Measurements from ENCODE around the gene FOSL1.

Gene FOSL1

GRCh38 chr11:65915821-65916251 lies 15.6 kb upstream of the FOSL1 start:
- no peaks in the 10 kb centered on the region for H3K9me2 ChIP-seq (replicated peaks; ENCODE audit: insufficient read depth, low read length)
- H3K79me2 ChIP-seq (ENCODE audit: insufficient read depth, low read length), result no peaks in the 10 kb centered on the region
- no peaks in the 10 kb centered on the region for H4K20me1 ChIP-seq (ENCODE audit: low read depth, low read length)
- no peak for TF ChIP-seq EZH2phosphoT487 (conservative IDR thresholded peaks at IDR 0.05; ENCODE audit: low read length)
- no peak for TF ChIP-seq CTCF (IDR thresholded peaks at IDR 0.05; ENCODE audit: insufficient read depth, low read length, poor library complexity, severe bottlenecking)
- H3K36me3 ChIP-seq (ENCODE audit: low read length), result no peaks in the 10 kb centered on the region
- no peaks in the 10 kb centered on the region for H3K9me3 ChIP-seq (ENCODE audit: insufficient read depth, low read length)
- H3K4me2 ChIP-seq (ENCODE audit: low read depth, low read length, poor library complexity, severe bottlenecking), result no peak overlapping the region
- no peak overlapping the region for H3K4me3 ChIP-seq (ENCODE audit: insufficient read depth, low read length, poor library complexity, severe bottlenecking)
- H2AFZ ChIP-seq (ENCODE audit: low read depth, low read length, severe bottlenecking), result no peak overlapping the region
- H3K9ac ChIP-seq (ENCODE audit: low read length), result no peak overlapping the region
- H3F3A ChIP-seq (ENCODE audit: insufficient read depth), result no peaks in the 10 kb centered on the region
- H3K27me3 ChIP-seq (ENCODE audit: low read length), result no peaks in the 10 kb centered on the region
- H3K27ac ChIP-seq (ENCODE audit: low read depth, low read length), result no peak overlapping the region

GRCh38 chr11:65915101-65915820 lies 15.1 kb upstream of the FOSL1 start:
- no peak overlapping the region for H3K9ac ChIP-seq (ENCODE audit: low read length)
- no peak overlapping the region for H3K4me2 ChIP-seq (ENCODE audit: low read depth, low read length, poor library complexity, severe bottlenecking)
- no peak overlapping the region for H3K27ac ChIP-seq (ENCODE audit: low read depth, low read length)
- H2AFZ ChIP-seq (ENCODE audit: low read depth, low read length, severe bottlenecking), result no peak overlapping the region
- no peaks in the 10 kb centered on the region for H3K79me2 ChIP-seq (ENCODE audit: insufficient read depth, low read length)
- H3K4me3 ChIP-seq (ENCODE audit: insufficient read depth, low read length, poor library complexity, severe bottlenecking), result no peak overlapping the region
- H3K9me3 ChIP-seq (ENCODE audit: insufficient read depth, low read length), result no peaks in the 10 kb centered on the region
- no peaks in the 10 kb centered on the region for H3K36me3 ChIP-seq (ENCODE audit: low read length)
- H3K27me3 ChIP-seq (ENCODE audit: low read length), result no peaks in the 10 kb centered on the region
- no peaks in the 10 kb centered on the region for H3F3A ChIP-seq (ENCODE audit: insufficient read depth)
- TF ChIP-seq EZH2phosphoT487 (conservative IDR thresholded peaks at IDR 0.05; ENCODE audit: low read length) (no peak), CTCF (IDR thresholded peaks at IDR 0.05; ENCODE audit: insufficient read depth, low read length, poor library complexity, severe bottlenecking) (no peak)
- no peaks in the 10 kb centered on the region for H4K20me1 ChIP-seq (ENCODE audit: low read depth, low read length)
- no peaks in the 10 kb centered on the region for H3K9me2 ChIP-seq (replicated peaks; ENCODE audit: insufficient read depth, low read length)

GRCh38 chr11:65912845-65913244 lies 12.7 kb upstream of the FOSL1 start:
- TF ChIP-seq EZH2phosphoT487 (conservative IDR thresholded peaks at IDR 0.05; ENCODE audit: low read length), result no peak
- TF ChIP-seq CTCF (IDR thresholded peaks at IDR 0.05; ENCODE audit: insufficient read depth, low read length, poor library complexity, severe bottlenecking), result no peak
- Histone ChIP-seq H2AFZ (ENCODE audit: low read depth, low read length, severe bottlenecking) (no peak overlapping the region), H3K27me3 (ENCODE audit: low read length) (no peaks in the 10 kb centered on the region), H3F3A (ENCODE audit: insufficient read depth) (no peaks in the 10 kb centered on the region), H3K27ac (ENCODE audit: low read depth, low read length) (no peak overlapping the region), H3K79me2 (ENCODE audit: insufficient read depth, low read length) (no peaks in the 10 kb centered on the region), H3K9ac (ENCODE audit: low read length) (no peak overlapping the region), H4K20me1 (ENCODE audit: low read depth, low read length) (no peaks in the 10 kb centered on the region), H3K4me3 (ENCODE audit: insufficient read depth, low read length, poor library complexity, severe bottlenecking) (no peak overlapping the region), H3K36me3 (ENCODE audit: low read length) (no peaks in the 10 kb centered on the region), H3K9me3 (ENCODE audit: insufficient read depth, low read length) (no peaks in the 10 kb centered on the region), H3K4me2 (ENCODE audit: low read depth, low read length, poor library complexity, severe bottlenecking) (no peak overlapping the region), H3K9me2 (replicated peaks; ENCODE audit: insufficient read depth, low read length) (no peaks in the 10 kb centered on the region)
